Kidney glomerular epithelial cell (primary cell): Measurements from ENCODE around the gene ADH7.
"Not testable (repeated sequence)": the region's sequence is repeated elsewhere in the genome, so short reads cannot be mapped to it uniquely, and the experiment has no call there.

Source experiments
- DNase-seq: peaks from one replicate; lab custom pipeline; 2025; lab: John Stamatoyannopoulos, UW

The ADH7 gene

GRCh38 chr4:99379571-99379970 is 55.6 kb downstream of the ADH7 start:
- no peak for DNase-seq

GRCh38 chr4:99378876-99379275 is 56.3 kb downstream of the ADH7 start:
- no peak for DNase-seq

DNA sequence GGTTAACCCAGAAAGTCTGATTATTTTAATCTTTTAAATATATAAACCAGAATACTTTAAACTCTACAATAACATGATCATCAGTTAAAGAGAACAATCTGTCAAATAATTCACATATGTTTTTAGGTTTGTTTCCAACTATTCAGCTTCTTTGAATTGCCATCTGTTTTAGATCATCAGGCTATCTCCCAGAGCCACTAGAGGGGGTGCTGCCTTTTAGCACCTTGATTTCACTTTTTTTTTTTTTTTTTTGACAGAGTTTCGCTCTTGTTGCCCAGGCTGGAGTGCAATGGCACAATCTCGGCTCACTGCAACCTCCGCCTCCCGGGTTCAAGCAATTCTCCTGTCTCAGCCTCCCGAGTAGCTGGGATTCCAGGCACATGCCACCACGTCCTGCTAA is 57.8 kb downstream of the ADH7 start:
- not testable (repeated sequence) for DNase-seq

DNA sequence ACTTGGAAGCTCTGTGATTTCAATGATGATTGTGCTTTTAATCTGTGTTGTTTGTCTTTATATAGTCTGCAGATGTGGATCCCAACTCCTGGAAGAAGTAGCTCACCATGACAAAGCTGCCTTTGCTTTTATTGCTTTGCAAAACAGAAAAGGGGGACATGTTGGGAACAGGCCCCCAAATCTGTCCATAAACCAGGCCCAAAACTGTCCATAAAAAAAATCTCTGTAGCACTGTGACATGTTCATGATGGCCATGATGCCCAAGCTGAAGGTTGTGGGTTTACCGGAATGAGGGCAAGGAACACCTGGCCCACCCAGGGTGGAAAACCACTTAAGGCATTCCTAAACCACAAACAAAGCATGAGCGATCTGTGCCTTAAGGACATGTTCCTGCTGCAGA is 62.7 kb downstream of the ADH7 start:
- not testable (repeated sequence) for DNase-seq

DNA sequence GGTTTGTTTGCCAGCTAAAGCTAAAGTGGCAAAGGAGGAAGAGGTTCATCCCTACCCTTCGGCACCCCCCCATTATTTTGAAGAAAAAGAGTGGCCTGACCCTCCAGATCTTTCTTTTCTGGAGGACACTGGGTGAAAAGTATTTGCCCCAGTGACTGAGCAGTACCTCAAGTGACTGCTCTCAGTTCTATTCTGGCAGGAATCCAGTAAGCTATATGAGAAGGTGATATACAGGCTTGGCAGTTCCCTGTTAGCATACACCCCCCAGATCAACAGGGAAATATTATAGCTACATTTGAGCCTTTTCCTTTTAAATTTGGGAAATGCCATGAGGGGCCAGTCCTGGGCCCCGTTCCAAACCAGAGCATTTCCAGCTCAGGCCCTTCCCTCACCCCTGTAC is 67.3 kb downstream of the ADH7 start:
- not testable (repeated sequence) for DNase-seq

DNA sequence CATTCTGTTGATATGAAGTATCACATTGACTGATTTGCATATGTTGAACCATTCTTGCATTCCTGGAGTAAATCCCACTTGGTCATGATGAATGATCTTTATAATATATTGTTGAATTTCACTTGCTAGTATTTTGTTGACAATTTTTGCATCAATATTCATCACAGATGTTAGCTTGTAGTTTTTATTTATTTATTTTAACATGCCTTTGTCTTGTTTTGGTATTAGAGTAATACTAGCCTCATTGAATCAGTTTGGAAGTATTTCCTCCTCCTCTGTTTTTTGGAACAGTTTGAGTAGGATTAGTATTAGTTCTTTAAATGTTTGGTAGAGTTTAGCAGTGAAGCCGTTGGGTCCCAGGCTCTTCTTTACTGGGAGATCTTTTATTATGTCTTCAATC is 68.7 kb downstream of the ADH7 start:
- DNase-seq, result no peak

DNA sequence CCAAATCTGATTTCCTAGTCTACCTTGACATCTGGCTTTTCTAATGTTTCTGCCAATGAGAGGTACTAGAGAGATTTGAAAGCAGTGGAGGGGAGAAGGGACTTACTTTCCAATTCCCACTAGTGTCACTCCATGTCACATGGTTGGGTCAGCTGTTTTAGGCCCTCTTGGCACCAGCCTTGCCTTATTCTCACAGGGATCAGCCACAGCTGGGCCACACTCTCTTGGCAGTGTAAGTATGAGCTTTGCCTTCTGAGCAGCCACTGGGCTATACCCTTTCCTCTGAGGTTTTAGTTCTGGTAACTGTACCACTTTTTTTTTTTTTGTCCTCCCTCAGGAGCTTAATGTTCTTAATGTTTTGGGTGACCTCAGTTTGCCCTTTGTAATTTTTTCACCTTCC is 72.4 kb downstream of the ADH7 start:
- DNase-seq, result no peak
